B cell (primary cell): ENCODE results near the gene DHX9. TPM values are rescaled to one million over a fixed set of nuclear protein-coding genes. Genes with fewer than 3 reads are reported as not detected.
"Not testable (repeated sequence)": the region's sequence is repeated elsewhere in the genome, so short reads cannot be mapped to it uniquely, and the experiment has no call there.

Experiments used
- ATAC-seq: fragments of 200-7000 bp; cut with Tn5 transposase; one replicate; pipeline ENCODE4 v1.10.0; 2021; ENCODE audit warnings: low read depth, mild to moderate bottlenecking, moderate number of reproducible peaks, moderate library complexity
- CTCF ChIA-PET: fragments of 350-600 bp; sonication (Branson Sonifier 250); formaldehyde crosslinking; loops from one replicate; lab custom pipeline; 2021; ENCODE audit warnings: antibody characterized with exemption, inconsistent platforms; lab: Charles Lee
- POLR2A ChIA-PET: fragments of 350-600 bp; sonication (Branson Sonifier 250); formaldehyde crosslinking; loops from one replicate; lab custom pipeline; 2021; ENCODE audit warnings: antibody characterized with exemption; lab: Charles Lee
- DNase-seq: peaks from one replicate; pipeline ENCODE4 v3.0.0; 2013
- H2AFZ ChIP-seq: 2 replicates; pipeline ENCODE4 v1.6.1; 2012; ENCODE audit warnings: mild to moderate bottlenecking, low read depth, low read length; ENCODE audit not compliant: insufficient read depth, poor library complexity, severe bottlenecking
- H3K27ac ChIP-seq, 2 donors: 1 replicate in 1 of 2; 2 replicates in 1 of 2; pipeline ENCODE4 v1.5.1; 2012 to 2013; ENCODE audit warnings: low read length in 2 of 2, mild to moderate bottlenecking in 2 of 2, moderate library complexity in 1 of 2
- H3K27me3 ChIP-seq, 4 experiments: fragments of 200-600 bp in 1 of 4; sonication (generic) in 1 of 4; replicated peaks in 1 of 4; 1 replicate in 2 of 4; 2 replicates in 2 of 4; pipeline versions ENCODE4 v1.6.1 to v1.7.0; 2013 to 2016; ENCODE audit warnings: low read length in 3 of 4, mild to moderate bottlenecking in 2 of 4, mixed read lengths in 1 of 4, moderate library complexity in 1 of 4; ENCODE audit not compliant: insufficient read depth in 4 of 4, control insufficient read depth in 3 of 4; ENCODE audit errors: control extremely low read depth in 1 of 4
- H3K36me3 ChIP-seq, 2 experiments: replicated peaks in 1 of 2; 1 replicate in 1 of 2; 2 replicates in 1 of 2; pipeline versions ENCODE4 v1.6.1 to v1.7.1; 2013; ENCODE audit warnings: low read length in 1 of 2; ENCODE audit not compliant: insufficient read depth in 2 of 2, control insufficient read depth in 1 of 2; ENCODE audit errors: control extremely low read depth in 1 of 2, extremely low read depth in 1 of 2
- H3K4me1 ChIP-seq, 2 donors: fragments of 200-600 bp in 1 of 2; sonication (generic) in 1 of 2; 1 replicate in 1 of 2; 2 replicates in 1 of 2; pipeline versions ENCODE4 v1.5.1 to v1.6.1; 2013 to 2017; ENCODE audit warnings: low read length in 2 of 2; ENCODE audit not compliant: control insufficient read depth in 2 of 2, insufficient read depth in 2 of 2
- H3K4me2 ChIP-seq: replicated peaks from 2 replicates; pipeline ENCODE3; 2012; ENCODE audit warnings: mild to moderate bottlenecking, low read depth, low read length; ENCODE audit not compliant: poor library complexity, severe bottlenecking
- H3K4me3 ChIP-seq, 5 experiments: fragments of 200-600 bp in 1 of 5; sonication (generic) in 1 of 5; 1 replicate in 3 of 5; 2 replicates in 2 of 5; pipeline versions ENCODE4 v1.5.1 to v1.7.0; 2011 to 2016; ENCODE audit warnings: low read length in 4 of 5, mild to moderate bottlenecking in 4 of 5, low read depth in 2 of 5, control low read depth in 1 of 5, moderate library complexity in 1 of 5; ENCODE audit not compliant: insufficient read depth in 1 of 5; ENCODE audit errors: control extremely low read depth in 1 of 5, extremely low read depth in 1 of 5
- H3K79me2 ChIP-seq: fragments of 200-600 bp; sonication (generic); one replicate; pipeline ENCODE4 v1.6.0; 2016; ENCODE audit warnings: low read length; ENCODE audit not compliant: control insufficient read depth, insufficient read depth
- H3K9ac ChIP-seq: fragments of 200-600 bp; sonication (generic); 2 replicates; pipeline ENCODE4 v1.6.1; 2017; ENCODE audit warnings: mild to moderate bottlenecking, low read length, moderate library complexity
- H3K9me3 ChIP-seq, 3 donors: one replicate each; pipeline versions ENCODE4 v1.6.1 to v1.7.1; 2013; ENCODE audit warnings: low read length in 2 of 3; ENCODE audit not compliant: control insufficient read depth in 2 of 3, insufficient read depth in 1 of 3; ENCODE audit errors: control extremely low read depth in 1 of 3
- H4K20me1 ChIP-seq: 2 replicates; pipeline ENCODE4 v1.6.0; 2012; ENCODE audit warnings: mild to moderate bottlenecking, low read length; ENCODE audit not compliant: insufficient read depth, control insufficient read depth, poor library complexity, severe bottlenecking
- H3K27ac Mint-ChIP-seq: one replicate; pipeline ENCODE4 v1.8.0; 2021; ENCODE audit warnings: mixed read lengths
- H3K27me3 Mint-ChIP-seq: one replicate; pipeline ENCODE4 v1.8.0; 2021; ENCODE audit warnings: mixed read lengths
- H3K4me1 Mint-ChIP-seq: one replicate; pipeline ENCODE4 v1.8.0; 2021; ENCODE audit warnings: mixed read lengths
- H3K4me3 Mint-ChIP-seq: one replicate; pipeline ENCODE4 v1.8.0; 2021; ENCODE audit warnings: mixed read lengths
- H3K9me3 Mint-ChIP-seq: one replicate; pipeline ENCODE4 v1.8.0; 2022; ENCODE audit warnings: mixed read lengths; ENCODE audit not compliant: insufficient read depth
- EZH2 ChIP-seq: IDR thresholded peaks from 2 replicates; pipeline ENCODE4 v1.6.1; 2012; ENCODE audit warnings: borderline replicate concordance, low read depth, mild to moderate bottlenecking, moderate library complexity, low read length; ENCODE audit not compliant: insufficient read depth, poor library complexity, severe bottlenecking
- WGBS: methylation state at CpG from one replicate; pipeline ENCODE4 v1.1.5; 2013; ENCODE audit warnings: missing lambda C conversion rate; ENCODE audit not compliant: insufficient coverage; 5-methylcytosine and 5-hydroxymethylcytosine counted together
- intact Hi-C: fragments of 100-400 bp; cut with micrococcal nuclease; formaldehyde crosslinking; loops from one replicate; pipeline ENCODE4 v1.10.0; 2022
- polyA plus RNA-seq: library from polyadenylated mRNA; depleted of rRNA; stranded (reverse); fragments of >200 nt; gene quantifications from 2 replicates; pipeline ENCODE4 v1.2.3, GENCODE V29; 2012
- total RNA-seq, 2 donors: library from RNA; stranded (reverse); fragments of 120-200 nt in 1 of 2; gene quantifications; 1 replicate in 1 of 2; 2 replicates in 1 of 2; pipeline versions ENCODE4 v1.2.3 to v1.2.4, GENCODE V29; 2013 to 2022
- TF ChIP-seq, protein P1 (sequence below): fragments of 200-600 bp; IDR thresholded peaks from one replicate; pipeline ENCODE4 v1.8.0; 2022; ENCODE audit warnings: antibody characterized with exemption, mild to moderate bottlenecking

Gene DHX9
- total and polyA plus RNA-seq, 2 donors (not counting 1 experiment from before 2014, with no cell fraction given) = 70.6 to 213 TPM

DNA sequence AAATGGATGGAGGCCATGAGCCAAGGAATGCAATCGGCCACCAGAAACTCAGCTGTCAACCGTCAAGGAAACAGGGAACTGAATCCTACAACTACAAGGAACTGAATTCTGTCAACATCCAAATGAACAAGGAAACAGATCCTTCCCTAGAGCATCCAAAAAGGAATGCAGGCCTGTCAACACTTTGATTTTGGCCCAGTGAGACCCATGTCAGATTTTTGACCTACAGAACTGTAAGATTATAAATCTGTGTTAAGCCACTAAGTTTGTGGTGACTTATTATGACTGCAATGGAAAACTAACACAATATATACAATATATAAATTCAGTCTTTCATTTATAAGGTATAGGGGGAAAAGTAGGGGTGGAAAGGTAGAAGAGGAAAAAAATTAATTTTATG lies 58.5 kb downstream of the DHX9 start:
- CTCF ChIA-PET = no interaction called here
- Histone ChIP-seq H3K4me2 (no peak overlapping the region), H3K9ac (no peak overlapping the region), H3K79me2 (no peaks in the 10 kb centered on the region), H4K20me1 (no peaks in the 10 kb centered on the region), H3K9me3 (peaks cover 0 to 1% (median 0%) of the 10 kb centered on the region in 3 donors), H3K4me3 (no peak overlapping the region), H3K36me3 (no peaks in the 10 kb centered on the region), H3K27me3 (no peaks in the 10 kb centered on the region), H2AFZ (no peak overlapping the region), H3K4me1 (no peaks in the 10 kb centered on the region), H3K27ac (no peak overlapping the region)
- Mint-ChIP-seq H3K27me3 (no peaks in the 10 kb centered on the region), H3K9me3 (no peaks in the 10 kb centered on the region), H3K4me3 (no peak overlapping the region), H3K4me1 (no peaks in the 10 kb centered on the region), H3K27ac (no peak overlapping the region)
- no peak for ATAC-seq
- intact Hi-C loops = no loop called here
- DNase-seq = no peak
- WGBS = 90% methylated on average over 2 of the region's 2 CpGs
- POLR2A ChIA-PET = no interaction called here
- TF ChIP-seq EZH2 = no peak
- TF ChIP-seq, protein P1, sequence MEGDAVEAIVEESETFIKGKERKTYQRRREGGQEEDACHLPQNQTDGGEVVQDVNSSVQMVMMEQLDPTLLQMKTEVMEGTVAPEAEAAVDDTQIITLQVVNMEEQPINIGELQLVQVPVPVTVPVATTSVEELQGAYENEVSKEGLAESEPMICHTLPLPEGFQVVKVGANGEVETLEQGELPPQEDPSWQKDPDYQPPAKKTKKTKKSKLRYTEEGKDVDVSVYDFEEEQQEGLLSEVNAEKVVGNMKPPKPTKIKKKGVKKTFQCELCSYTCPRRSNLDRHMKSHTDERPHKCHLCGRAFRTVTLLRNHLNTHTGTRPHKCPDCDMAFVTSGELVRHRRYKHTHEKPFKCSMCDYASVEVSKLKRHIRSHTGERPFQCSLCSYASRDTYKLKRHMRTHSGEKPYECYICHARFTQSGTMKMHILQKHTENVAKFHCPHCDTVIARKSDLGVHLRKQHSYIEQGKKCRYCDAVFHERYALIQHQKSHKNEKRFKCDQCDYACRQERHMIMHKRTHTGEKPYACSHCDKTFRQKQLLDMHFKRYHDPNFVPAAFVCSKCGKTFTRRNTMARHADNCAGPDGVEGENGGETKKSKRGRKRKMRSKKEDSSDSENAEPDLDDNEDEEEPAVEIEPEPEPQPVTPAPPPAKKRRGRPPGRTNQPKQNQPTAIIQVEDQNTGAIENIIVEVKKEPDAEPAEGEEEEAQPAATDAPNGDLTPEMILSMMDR = no peak

DNA sequence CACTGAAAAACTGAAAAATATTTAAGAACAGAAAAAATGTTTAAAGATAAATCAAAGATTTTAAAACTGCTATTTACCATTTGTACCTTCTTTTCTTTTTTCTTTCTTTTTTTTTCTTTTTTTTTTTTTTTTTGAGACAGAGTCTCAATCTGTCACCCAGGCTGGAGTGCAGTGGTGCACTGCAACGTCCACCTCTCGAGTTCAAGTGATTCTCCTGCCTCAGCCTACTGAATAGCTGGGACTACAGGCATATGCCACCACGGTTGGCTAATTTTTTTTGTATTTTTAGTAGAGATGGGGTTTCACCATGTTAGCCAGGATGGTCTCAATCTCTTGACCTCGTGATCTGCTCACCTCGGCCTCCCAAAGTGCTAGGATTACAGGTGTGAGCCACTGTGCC lies 62.8 kb downstream of the DHX9 start:
- intact Hi-C loops, DNase-seq, H3K27ac ChIP-seq, H4K20me1 ChIP-seq, H3K9ac ChIP-seq, H3K4me1 Mint-ChIP-seq, H3K4me3 ChIP-seq, H3K36me3 ChIP-seq, H3K27me3 Mint-ChIP-seq, POLR2A ChIA-PET, CTCF ChIA-PET, H3K27me3 ChIP-seq, H3K9me3 ChIP-seq, H3K79me2 ChIP-seq, H3K4me2 ChIP-seq, ATAC-seq, H3K4me3 Mint-ChIP-seq, H2AFZ ChIP-seq, H3K9me3 Mint-ChIP-seq, H3K27ac Mint-ChIP-seq, H3K4me1 ChIP-seq: not testable (repeated sequence)
- 94% methylated on average over 3 of the region's 5 CpGs for WGBS
